PC-3 (cell line): Measurements from ENCODE around the gene FPR3. TPM values are rescaled to one million over a fixed set of nuclear protein-coding genes. Genes with fewer than 3 reads are reported as not detected.
"Not testable (repeated sequence)": the region's sequence is repeated elsewhere in the genome, so short reads cannot be mapped to it uniquely, and the experiment has no call there.

ENCODE experiments used
- ATAC-seq: fragments of 200-7000 bp; cut with Tn5 transposase; 2 replicates; pipeline ENCODE4 v1.9.1; 2020; ENCODE audit warnings: mild to moderate bottlenecking, moderate library complexity
- BruUV-seq: library from RNA; stranded (reverse); fragments of 400-500 nt; replicated peaks from 2 replicates; lab custom pipeline; 2021; lab: Mats Ljungman, UMichigan
- CTCF ChIA-PET: fragments of 300-600 bp; sonication (Branson Sonifier 250); formaldehyde crosslinking; loops from one replicate; lab custom pipeline; 2022; ENCODE audit warnings: antibody characterized with exemption; lab: Charles Lee
- POLR2A ChIA-PET: fragments of 300-600 bp; sonication (Branson Sonifier 250); formaldehyde crosslinking; loops from one replicate; lab custom pipeline; 2022; ENCODE audit warnings: antibody characterized with exemption; ENCODE audit not compliant: unreplicated experiment; lab: Charles Lee
- DNase-seq: peaks from one replicate; pipeline ENCODE4 v3.0.0-alpha.2; 2015
- H2AFZ ChIP-seq: fragments of 300-600 bp; sonication (generic); 2 replicates; pipeline ENCODE4 v1.6.0; 2016; ENCODE audit warnings: antibody characterized with exemption, low read length
- H3F3A ChIP-seq: fragments of 300-600 bp; sonication (generic); one replicate; pipeline ENCODE4 v1.6.0; 2017; ENCODE audit warnings: antibody characterized with exemption, low read length, control low read depth, mild to moderate bottlenecking; ENCODE audit not compliant: unreplicated experiment
- H3K27ac ChIP-seq: fragments of 300-600 bp; sonication (generic); 2 replicates; pipeline ENCODE4 v1.5.1; 2016; ENCODE audit warnings: mild to moderate bottlenecking, low read length
- H3K27me3 ChIP-seq: fragments of 300-600 bp; sonication (generic); 2 replicates; pipeline ENCODE4 v1.6.1; 2016; ENCODE audit warnings: low read length, mixed read lengths
- H3K36me3 ChIP-seq: fragments of 300-600 bp; sonication (generic); 2 replicates; pipeline ENCODE4 v1.6.1; 2016; ENCODE audit warnings: low read depth, mixed run types, low read length, mixed read lengths
- H3K4me1 ChIP-seq: fragments of 300-600 bp; sonication (generic); 2 replicates; pipeline ENCODE4 v1.5.1; 2016; ENCODE audit warnings: low read length; ENCODE audit not compliant: insufficient read depth
- H3K4me2 ChIP-seq: fragments of 300-600 bp; sonication (generic); 2 replicates; pipeline ENCODE4 v1.6.0; 2016; ENCODE audit warnings: low read length
- H3K4me3 ChIP-seq: fragments of 300-600 bp; sonication (generic); 2 replicates; pipeline ENCODE4 v1.5.1; 2016; ENCODE audit warnings: mild to moderate bottlenecking, low read length, mixed read lengths
- H3K79me2 ChIP-seq: fragments of 300-600 bp; sonication (generic); 2 replicates; pipeline ENCODE4 v1.6.1; 2017; ENCODE audit warnings: low read length, mixed read lengths
- H3K9ac ChIP-seq: fragments of 300-600 bp; sonication (generic); 2 replicates; pipeline ENCODE4 v1.6.0; 2016; ENCODE audit warnings: mild to moderate bottlenecking, low read length
- H3K9me2 ChIP-seq: fragments of 300-600 bp; sonication (generic); replicated peaks from 2 replicates; pipeline ENCODE4 v1.6.1; 2016; ENCODE audit warnings: mixed run types, low read length, mixed read lengths
- H3K9me3 ChIP-seq: fragments of 300-600 bp; sonication (generic); 2 replicates; pipeline ENCODE4 v1.6.1; 2016; ENCODE audit warnings: low read length, mixed read lengths
- H4K20me1 ChIP-seq: fragments of 300-600 bp; sonication (generic); 2 replicates; pipeline ENCODE4 v1.6.1; 2016; ENCODE audit warnings: low read length, mixed read lengths
- EZH2 ChIP-seq: fragments of 300-600 bp; sonication (generic); IDR thresholded peaks from one replicate; pipeline ENCODE4 v1.6.1; 2017; ENCODE audit warnings: antibody characterized with exemption, mild to moderate bottlenecking, low read length; ENCODE audit not compliant: unreplicated experiment
- EZH2phosphoT487 ChIP-seq: fragments of 300-600 bp; sonication (generic); IDR thresholded peaks from 2 replicates; pipeline ENCODE4 v1.6.1; 2018; ENCODE audit warnings: mild to moderate bottlenecking, antibody characterized with exemption, low read length, borderline replicate concordance
- intact Hi-C: fragments of 100-400 bp; cut with micrococcal nuclease; formaldehyde crosslinking; loops from 2 replicates; pipeline ENCODE4 v1.9.0; 2023
- total RNA-seq: library from RNA; depleted of rRNA; stranded (reverse); fragments of >200 nt; gene quantifications from 2 replicates; pipeline ENCODE4 v1.2.3, GENCODE V29; 2014
- TF ChIP-seq, protein P1 (sequence below): fragments of 300-600 bp; sonication (generic); conservative IDR thresholded peaks from 2 replicates; pipeline ENCODE4 v1.5.1; 2017; ENCODE audit warnings: antibody characterized with exemption, low read depth, mild to moderate bottlenecking, low read length

The FPR3 gene
- total RNA-seq, 1 experiment from 2014 or later: 0.26 TPM

GRCh38 chr19:51766461-51766860 is 28.5 kb upstream of the FPR3 start:
- no peaks in the 10 kb centered on the region for H3K9me2 ChIP-seq
- H3K36me3 ChIP-seq: no peaks in the 10 kb centered on the region
- ChIA-PET POLR2A (no interaction called here), CTCF (no interaction called here)
- ATAC-seq (no peak), DNase-seq (no peak)
- TF ChIP-seq EZH2phosphoT487: no peak
- TF ChIP-seq EZH2: no peak
- TF ChIP-seq, protein P1, sequence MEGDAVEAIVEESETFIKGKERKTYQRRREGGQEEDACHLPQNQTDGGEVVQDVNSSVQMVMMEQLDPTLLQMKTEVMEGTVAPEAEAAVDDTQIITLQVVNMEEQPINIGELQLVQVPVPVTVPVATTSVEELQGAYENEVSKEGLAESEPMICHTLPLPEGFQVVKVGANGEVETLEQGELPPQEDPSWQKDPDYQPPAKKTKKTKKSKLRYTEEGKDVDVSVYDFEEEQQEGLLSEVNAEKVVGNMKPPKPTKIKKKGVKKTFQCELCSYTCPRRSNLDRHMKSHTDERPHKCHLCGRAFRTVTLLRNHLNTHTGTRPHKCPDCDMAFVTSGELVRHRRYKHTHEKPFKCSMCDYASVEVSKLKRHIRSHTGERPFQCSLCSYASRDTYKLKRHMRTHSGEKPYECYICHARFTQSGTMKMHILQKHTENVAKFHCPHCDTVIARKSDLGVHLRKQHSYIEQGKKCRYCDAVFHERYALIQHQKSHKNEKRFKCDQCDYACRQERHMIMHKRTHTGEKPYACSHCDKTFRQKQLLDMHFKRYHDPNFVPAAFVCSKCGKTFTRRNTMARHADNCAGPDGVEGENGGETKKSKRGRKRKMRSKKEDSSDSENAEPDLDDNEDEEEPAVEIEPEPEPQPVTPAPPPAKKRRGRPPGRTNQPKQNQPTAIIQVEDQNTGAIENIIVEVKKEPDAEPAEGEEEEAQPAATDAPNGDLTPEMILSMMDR: no peak
- no peak overlapping the region for H3K27ac ChIP-seq
- H3F3A ChIP-seq: no peaks in the 10 kb centered on the region
- no TSS peak for BruUV-seq
- no peak overlapping the region for H3K4me2 ChIP-seq
- intact Hi-C loops: no loop called here
- H3K4me1 ChIP-seq: no peaks in the 10 kb centered on the region
- H3K9me3 ChIP-seq: no peaks in the 10 kb centered on the region
- H3K79me2 ChIP-seq: no peaks in the 10 kb centered on the region
- no peaks in the 10 kb centered on the region for H4K20me1 ChIP-seq
- H3K27me3 ChIP-seq: peaks cover 47% of the 10 kb centered on the region
- H3K4me3 ChIP-seq: no peak overlapping the region
- no peak overlapping the region for H2AFZ ChIP-seq
- H3K9ac ChIP-seq: no peak overlapping the region

- H4K20me1 ChIP-seq: no peaks in the 10 kb centered on the region
- no peaks in the 10 kb centered on the region for H3K36me3 ChIP-seq
- BruUV-seq: no TSS peak
- no peak overlapping the region for H3K9ac ChIP-seq
- no peaks in the 10 kb centered on the region for H3K9me2 ChIP-seq
- CTCF ChIA-PET: no interaction called here
- no peaks in the 10 kb centered on the region for H3F3A ChIP-seq
- H3K4me1 ChIP-seq: no peaks in the 10 kb centered on the region
- ATAC-seq (no peak), DNase-seq (no peak)
- no peak overlapping the region for H3K4me2 ChIP-seq
- H3K79me2 ChIP-seq: no peaks in the 10 kb centered on the region
- POLR2A ChIA-PET: no interaction called here
- H3K4me3 ChIP-seq: no peak overlapping the region
- intact Hi-C loops: no loop called here
- H2AFZ ChIP-seq: peak overlapping the region; percentile 40
- H3K27me3 ChIP-seq: peaks cover 33% of the 10 kb centered on the region; the same call in 1 of the 2 replicates
- H3K27ac ChIP-seq: no peak overlapping the region
- H3K9me3 ChIP-seq: no peaks in the 10 kb centered on the region
- TF ChIP-seq, protein P1: no peak
- TF ChIP-seq EZH2phosphoT487 (no peak), EZH2 (no peak)
These were observed 23.4 kb upstream of the FPR3 start for GRCh38 chr19:51771376-51772130.

GRCh38 chr19:51772977-51773376 is 22.0 kb upstream of the FPR3 start:
- H3K4me2 ChIP-seq: no peak overlapping the region
- no peak overlapping the region for H2AFZ ChIP-seq
- no peaks in the 10 kb centered on the region for H3K79me2 ChIP-seq
- H3K36me3 ChIP-seq: no peaks in the 10 kb centered on the region
- no peak for DNase-seq
- no peak for ATAC-seq
- H3K27me3 ChIP-seq: peaks cover 25% of the 10 kb centered on the region; the same call in 1 of the 2 replicates
- H3K9ac ChIP-seq: no peak overlapping the region
- no TSS peak for BruUV-seq
- H3F3A ChIP-seq: no peaks in the 10 kb centered on the region
- intact Hi-C loops: no loop called here
- H3K27ac ChIP-seq: no peak overlapping the region
- TF ChIP-seq EZH2 (no peak), EZH2phosphoT487 (no peak)
- TF ChIP-seq, protein P1: no peak
- ChIA-PET CTCF (no interaction called here), POLR2A (no interaction called here)
- H3K4me3 ChIP-seq: no peak overlapping the region
- no peaks in the 10 kb centered on the region for H3K9me3 ChIP-seq
- H3K4me1 ChIP-seq: no peaks in the 10 kb centered on the region
- H4K20me1 ChIP-seq: no peaks in the 10 kb centered on the region
- H3K9me2 ChIP-seq: no peaks in the 10 kb centered on the region

- H3K27ac ChIP-seq, H2AFZ ChIP-seq, H3F3A ChIP-seq, H3K9me2 ChIP-seq, H3K36me3 ChIP-seq, H3K9ac ChIP-seq, H3K4me2 ChIP-seq, intact Hi-C loops, H3K9me3 ChIP-seq, POLR2A ChIA-PET, DNase-seq, H3K4me1 ChIP-seq, ATAC-seq, CTCF ChIA-PET, H3K79me2 ChIP-seq, H3K4me3 ChIP-seq, BruUV-seq, H4K20me1 ChIP-seq: not testable (repeated sequence)
- H3K27me3 ChIP-seq: peaks cover 27% of the 10 kb centered on the region; the same call in 1 of the 2 replicates
These were observed 18.4 kb upstream of the FPR3 start for GRCh38 chr19:51776561-51776960.
